SK-N-SH treated with all-trans-retinoic acid at 6 μM for 48 hours (cell line): ENCODE results near the gene GTF2E1.

Source experiments
- ARNTL ChIP-seq: fragments of 450-650 bp; formaldehyde crosslinking; IDR thresholded peaks from 2 replicates; pipeline ENCODE4 v1.5.0; 2020; ENCODE audit warnings: low read depth, mild to moderate bottlenecking, moderate library complexity, borderline replicate concordance
- PATZ1 ChIP-seq: fragments of 250-450 bp; sonication (Bioruptor Pico); IDR thresholded peaks from 2 replicates; pipeline ENCODE4 v1.8.0; 2020; ENCODE audit warnings: mild to moderate bottlenecking, moderate library complexity, borderline replicate concordance
- RARB ChIP-seq: fragments of 250-450 bp; sonication (Bioruptor Pico); IDR thresholded peaks from 2 replicates; pipeline ENCODE4 v1.8.0; 2021; ENCODE audit warnings: mild to moderate bottlenecking, moderate library complexity
- ZC3H10 ChIP-seq: fragments of 250-450 bp; sonication (Bioruptor Pico); IDR thresholded peaks from 2 replicates; pipeline ENCODE4 v1.5.1; 2021; ENCODE audit warnings: mild to moderate bottlenecking, moderate library complexity
- ZNF70 ChIP-seq: fragments of 450-650 bp; formaldehyde crosslinking; IDR thresholded peaks from 2 replicates; pipeline ENCODE4 v1.5.0; 2020; ENCODE audit warnings: mild to moderate bottlenecking, moderate library complexity
- TF ChIP-seq, protein P1 (sequence below): fragments of 250-450 bp; sonication (Bioruptor Pico); IDR thresholded peaks from 2 replicates; pipeline ENCODE4 v1.5.0; 2020; ENCODE audit warnings: mild to moderate bottlenecking, moderate library complexity
- TF ChIP-seq, protein P2 (sequence below): fragments of 250-450 bp; sonication (Bioruptor Pico); IDR thresholded peaks from 2 replicates; pipeline ENCODE4 v1.8.0; 2021; ENCODE audit warnings: low read depth, mild to moderate bottlenecking, moderate library complexity, borderline replicate concordance

- TF ChIP-seq, protein P1, sequence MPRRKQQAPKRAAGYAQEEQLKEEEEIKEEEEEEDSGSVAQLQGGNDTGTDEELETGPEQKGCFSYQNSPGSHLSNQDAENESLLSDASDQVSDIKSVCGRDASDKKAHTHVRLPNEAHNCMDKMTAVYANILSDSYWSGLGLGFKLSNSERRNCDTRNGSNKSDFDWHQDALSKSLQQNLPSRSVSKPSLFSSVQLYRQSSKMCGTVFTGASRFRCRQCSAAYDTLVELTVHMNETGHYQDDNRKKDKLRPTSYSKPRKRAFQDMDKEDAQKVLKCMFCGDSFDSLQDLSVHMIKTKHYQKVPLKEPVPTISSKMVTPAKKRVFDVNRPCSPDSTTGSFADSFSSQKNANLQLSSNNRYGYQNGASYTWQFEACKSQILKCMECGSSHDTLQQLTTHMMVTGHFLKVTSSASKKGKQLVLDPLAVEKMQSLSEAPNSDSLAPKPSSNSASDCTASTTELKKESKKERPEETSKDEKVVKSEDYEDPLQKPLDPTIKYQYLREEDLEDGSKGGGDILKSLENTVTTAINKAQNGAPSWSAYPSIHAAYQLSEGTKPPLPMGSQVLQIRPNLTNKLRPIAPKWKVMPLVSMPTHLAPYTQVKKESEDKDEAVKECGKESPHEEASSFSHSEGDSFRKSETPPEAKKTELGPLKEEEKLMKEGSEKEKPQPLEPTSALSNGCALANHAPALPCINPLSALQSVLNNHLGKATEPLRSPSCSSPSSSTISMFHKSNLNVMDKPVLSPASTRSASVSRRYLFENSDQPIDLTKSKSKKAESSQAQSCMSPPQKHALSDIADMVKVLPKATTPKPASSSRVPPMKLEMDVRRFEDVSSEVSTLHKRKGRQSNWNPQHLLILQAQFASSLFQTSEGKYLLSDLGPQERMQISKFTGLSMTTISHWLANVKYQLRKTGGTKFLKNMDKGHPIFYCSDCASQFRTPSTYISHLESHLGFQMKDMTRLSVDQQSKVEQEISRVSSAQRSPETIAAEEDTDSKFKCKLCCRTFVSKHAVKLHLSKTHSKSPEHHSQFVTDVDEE: no peak
- TF ChIP-seq PATZ1 (CRISPR knock-in tag): no peak
- no peak for TF ChIP-seq ZC3H10 (CRISPR knock-in tag)
- no peak for TF ChIP-seq ARNTL
- TF ChIP-seq ZNF70: no peak
- TF ChIP-seq RARB: no peak
- TF ChIP-seq, protein P2, sequence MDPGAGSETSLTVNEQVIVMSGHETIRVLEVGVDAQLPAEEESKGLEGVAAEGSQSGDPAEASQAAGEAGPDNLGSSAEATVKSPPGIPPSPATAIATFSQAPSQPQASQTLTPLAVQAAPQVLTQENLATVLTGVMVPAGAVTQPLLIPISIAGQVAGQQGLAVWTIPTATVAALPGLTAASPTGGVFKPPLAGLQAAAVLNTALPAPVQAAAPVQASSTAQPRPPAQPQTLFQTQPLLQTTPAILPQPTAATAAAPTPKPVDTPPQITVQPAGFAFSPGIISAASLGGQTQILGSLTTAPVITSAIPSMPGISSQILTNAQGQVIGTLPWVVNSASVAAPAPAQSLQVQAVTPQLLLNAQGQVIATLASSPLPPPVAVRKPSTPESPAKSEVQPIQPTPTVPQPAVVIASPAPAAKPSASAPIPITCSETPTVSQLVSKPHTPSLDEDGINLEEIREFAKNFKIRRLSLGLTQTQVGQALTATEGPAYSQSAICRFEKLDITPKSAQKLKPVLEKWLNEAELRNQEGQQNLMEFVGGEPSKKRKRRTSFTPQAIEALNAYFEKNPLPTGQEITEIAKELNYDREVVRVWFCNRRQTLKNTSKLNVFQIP (CRISPR knock-in tag): no peak
Observed at GRCh38 chr3:120824613-120825012, 82.1 kb downstream of the GTF2E1 start.
